OCI-LY1 (cell line): ENCODE measurements around the gene C2orf72.

Source experiments
- H2AFZ ChIP-seq: fragments of 200-600 bp; sonication (generic), shearing (Covaris generic); 2 replicates; pipeline ENCODE4 v1.6.0; 2014; ENCODE audit warnings: antibody characterized with exemption, mild to moderate bottlenecking, low read length
- H3F3A ChIP-seq: fragments of 200-600 bp; sonication (generic), shearing (Covaris generic); 2 replicates; pipeline ENCODE4 v1.6.0; 2014; ENCODE audit warnings: mild to moderate bottlenecking, antibody characterized with exemption, low read length, moderate library complexity; ENCODE audit not compliant: insufficient read depth
- H3K27ac ChIP-seq: fragments of 200-600 bp; sonication (generic); 2 replicates; pipeline ENCODE4 v1.5.1; 2014; ENCODE audit warnings: low read length, mixed run types, mild to moderate bottlenecking, low read depth; ENCODE audit not compliant: poor library complexity, severe bottlenecking
- H3K27me3 ChIP-seq: fragments of 200-600 bp; sonication (generic); 2 replicates; pipeline ENCODE4 v1.6.0; 2014; ENCODE audit warnings: antibody characterized with exemption, mild to moderate bottlenecking, low read length, moderate library complexity; ENCODE audit not compliant: insufficient read depth
- H3K36me3 ChIP-seq: fragments of 200-600 bp; sonication (generic); 2 replicates; pipeline ENCODE4 v1.6.1; 2014; ENCODE audit warnings: mild to moderate bottlenecking, antibody characterized with exemption, low read length, moderate library complexity, mixed read lengths; ENCODE audit not compliant: insufficient read depth
- H3K4me1 ChIP-seq: fragments of 200-600 bp; sonication (generic); 2 replicates; pipeline ENCODE4 v1.5.1; 2014; ENCODE audit warnings: mild to moderate bottlenecking, low read length, moderate library complexity; ENCODE audit not compliant: insufficient read depth, severe bottlenecking
- H3K4me2 ChIP-seq: fragments of 200-600 bp; sonication (generic), shearing (Covaris generic); 2 replicates; pipeline ENCODE4 v1.6.1; 2014; ENCODE audit warnings: low read length
- H3K4me3 ChIP-seq: fragments of 200-600 bp; sonication (generic); 2 replicates; pipeline ENCODE4 v1.5.1; 2014; ENCODE audit warnings: low read length, low read depth, mild to moderate bottlenecking, mixed read lengths; ENCODE audit not compliant: poor library complexity, severe bottlenecking
- H3K79me2 ChIP-seq: fragments of 200-600 bp; shearing (Covaris generic); 2 replicates; pipeline ENCODE4 v1.6.1; 2016; ENCODE audit warnings: mixed run types, low read length, mixed read lengths; ENCODE audit not compliant: insufficient read depth
- H3K9ac ChIP-seq: fragments of 200-600 bp; sonication (generic), shearing (Covaris generic); 2 replicates; pipeline ENCODE4 v1.6.1; 2014; ENCODE audit warnings: mild to moderate bottlenecking, low read length, mixed read lengths
- H3K9me2 ChIP-seq: fragments of 200-600 bp; sonication (generic), shearing (Covaris generic); 2 replicates; pipeline ENCODE4 v1.6.1; 2014; ENCODE audit warnings: low read depth, mild to moderate bottlenecking, low read length, mixed read lengths
- H3K9me3 ChIP-seq: fragments of 200-600 bp; shearing (Covaris generic); 2 replicates; pipeline ENCODE4 v1.6.1; 2014; ENCODE audit warnings: low read length, mixed read lengths
- H4K20me1 ChIP-seq: fragments of 200-600 bp; sonication (generic), shearing (Covaris generic); 2 replicates; pipeline ENCODE4 v1.6.0; 2016; ENCODE audit warnings: mild to moderate bottlenecking, low read length; ENCODE audit not compliant: insufficient read depth
- CTCF ChIP-seq: fragments of 200-600 bp; sonication (generic), shearing (Covaris generic); IDR thresholded peaks from 2 replicates; pipeline ENCODE4 v1.5.1; 2017; ENCODE audit warnings: mild to moderate bottlenecking, antibody characterized with exemption, low read length, moderate library complexity, mixed read lengths
- EZH2 ChIP-seq: fragments of 200-600 bp; sonication (generic), shearing (Covaris generic); IDR thresholded peaks from 2 replicates; pipeline ENCODE4 v1.8.0; 2017; ENCODE audit warnings: borderline replicate concordance, mixed run types, mild to moderate bottlenecking, antibody characterized with exemption, low read length, moderate library complexity, mixed read lengths

The C2orf72 gene

GRCh38 chr2:231030725-231031124 is 6.6 kb upstream of the C2orf72 start:
- Histone ChIP-seq H4K20me1 (no peaks in the 10 kb centered on the region), H2AFZ (no peak overlapping the region), H3K4me2 (no peak overlapping the region), H3K27me3 (no peaks in the 10 kb centered on the region), H3K36me3 (no peaks in the 10 kb centered on the region), H3F3A (no peaks in the 10 kb centered on the region), H3K4me1 (peaks cover 10% of the 10 kb centered on the region), H3K9me2 (no peaks in the 10 kb centered on the region), H3K79me2 (no peaks in the 10 kb centered on the region), H3K27ac (no peak overlapping the region), H3K4me3 (no peak overlapping the region), H3K9me3 (no peaks in the 10 kb centered on the region), H3K9ac (no peak overlapping the region)
- TF ChIP-seq CTCF (no peak), EZH2 (no peak)

GRCh38 chr2:231032575-231033140 is 4.7 kb upstream of the C2orf72 start:
- Histone ChIP-seq H3K9me3 (no peaks in the 10 kb centered on the region), H3K9me2 (no peaks in the 10 kb centered on the region), H4K20me1 (no peaks in the 10 kb centered on the region), H2AFZ (no peak overlapping the region), H3K27ac (no peak overlapping the region), H3K4me1 (peaks cover 10% of the 10 kb centered on the region), H3K4me2 (no peak overlapping the region), H3K36me3 (no peaks in the 10 kb centered on the region), H3K79me2 (no peaks in the 10 kb centered on the region), H3K9ac (no peak overlapping the region), H3K27me3 (no peaks in the 10 kb centered on the region), H3F3A (no peaks in the 10 kb centered on the region), H3K4me3 (no peak overlapping the region)
- TF ChIP-seq CTCF = no peak
- no peak for TF ChIP-seq EZH2

GRCh38 chr2:231033147-231034132 is 3.9 kb upstream of the C2orf72 start:
- H3K4me3 ChIP-seq = no peak overlapping the region
- H3K4me2 ChIP-seq = no peak overlapping the region
- H3K4me1 ChIP-seq = peaks cover 10% of the 10 kb centered on the region
- no peaks in the 10 kb centered on the region for H3K9me2 ChIP-seq
- no peak overlapping the region for H3K27ac ChIP-seq
- H3K9ac ChIP-seq = no peak overlapping the region
- no peaks in the 10 kb centered on the region for H3K9me3 ChIP-seq
- TF ChIP-seq CTCF (no peak), EZH2 (no peak)
- H3K27me3 ChIP-seq = no peaks in the 10 kb centered on the region
- H4K20me1 ChIP-seq = no peaks in the 10 kb centered on the region
- H3K79me2 ChIP-seq = no peaks in the 10 kb centered on the region
- H3K36me3 ChIP-seq = no peaks in the 10 kb centered on the region
- H3F3A ChIP-seq = no peaks in the 10 kb centered on the region
- H2AFZ ChIP-seq = no peak overlapping the region
